C4-2B (cell line): ENCODE data around the gene ELMO3.
A peak's percentile ranks its signal among the peaks of the same experiment; 100 is the strongest.

Experiments used
- H3K27ac ChIP-seq: fragments of 450-650 bp; 2 replicates; pipeline ENCODE4 v1.5.1; 2017
- ZFX ChIP-seq: fragments of 450-650 bp; IDR thresholded peaks from 2 replicates; pipeline ENCODE4 v1.6.1; 2017
- TF ChIP-seq, protein P1 (sequence below): fragments of 450-650 bp; conservative IDR thresholded peaks from 2 replicates; pipeline ENCODE4 v1.5.1; 2017; ENCODE audit warnings: mild to moderate bottlenecking

The ELMO3 gene

GRCh38 chr16:67216612-67217490 lies 17.9 kb downstream of the ELMO3 start:
- H3K27ac ChIP-seq = no peak overlapping the region
- TF ChIP-seq ZFX = no peak
- TF ChIP-seq, protein P1, sequence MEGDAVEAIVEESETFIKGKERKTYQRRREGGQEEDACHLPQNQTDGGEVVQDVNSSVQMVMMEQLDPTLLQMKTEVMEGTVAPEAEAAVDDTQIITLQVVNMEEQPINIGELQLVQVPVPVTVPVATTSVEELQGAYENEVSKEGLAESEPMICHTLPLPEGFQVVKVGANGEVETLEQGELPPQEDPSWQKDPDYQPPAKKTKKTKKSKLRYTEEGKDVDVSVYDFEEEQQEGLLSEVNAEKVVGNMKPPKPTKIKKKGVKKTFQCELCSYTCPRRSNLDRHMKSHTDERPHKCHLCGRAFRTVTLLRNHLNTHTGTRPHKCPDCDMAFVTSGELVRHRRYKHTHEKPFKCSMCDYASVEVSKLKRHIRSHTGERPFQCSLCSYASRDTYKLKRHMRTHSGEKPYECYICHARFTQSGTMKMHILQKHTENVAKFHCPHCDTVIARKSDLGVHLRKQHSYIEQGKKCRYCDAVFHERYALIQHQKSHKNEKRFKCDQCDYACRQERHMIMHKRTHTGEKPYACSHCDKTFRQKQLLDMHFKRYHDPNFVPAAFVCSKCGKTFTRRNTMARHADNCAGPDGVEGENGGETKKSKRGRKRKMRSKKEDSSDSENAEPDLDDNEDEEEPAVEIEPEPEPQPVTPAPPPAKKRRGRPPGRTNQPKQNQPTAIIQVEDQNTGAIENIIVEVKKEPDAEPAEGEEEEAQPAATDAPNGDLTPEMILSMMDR = no peak

GRCh38 chr16:67223992-67224391 lies 25.1 kb downstream of the ELMO3 start:
- H3K27ac ChIP-seq = peak overlapping the region; percentile 62
- TF ChIP-seq ZFX = no peak
- TF ChIP-seq, protein P1 = no peak

- TF ChIP-seq ZFX = no peak
- TF ChIP-seq, protein P1 = no peak
- H3K27ac ChIP-seq = peak overlapping the region; percentile 72; the same call in 1 of the 2 replicates
Observed at GRCh38 chr16:67226295-67226803, 27.4 kb downstream of the ELMO3 start.

- H3K27ac ChIP-seq = peak within 1 kb of the TSS; percentile 72
- TF ChIP-seq, protein P1 = no peak
- TF ChIP-seq ZFX = peak; percentile 13; the same call in 1 of the 2 replicates
Observed at GRCh38 chr16:67226804-67227566, 28.1 kb downstream of the ELMO3 start, which contains the start of gene TMEM208. TSS of gene TMEM208 (plus strand) at chr16:67227130. CDS start at chr16:67227219, 89 bp downstream.

GRCh38 chr16:67227567-67227921 lies 28.6 kb downstream of the ELMO3 start:
- H3K27ac ChIP-seq = peak overlapping the region; percentile 72
- TF ChIP-seq ZFX = no peak
- TF ChIP-seq, protein P1 = no peak

- H3K27ac ChIP-seq = no peak overlapping the region
- no peak for TF ChIP-seq ZFX
- TF ChIP-seq, protein P1 = no peak
Observed at GRCh38 chr16:67228034-67228785, 29.3 kb downstream of the ELMO3 start.
